DLD1 (cell line): ENCODE results near the gene OR2W3.
"Not testable (repeated sequence)": the region's sequence is repeated elsewhere in the genome, so short reads cannot be mapped to it uniquely, and the experiment has no call there.

Experiments
- in situ Hi-C: cut with HindIII; loops from 2 replicates; pipeline ENCODE4 v1.10.0; 2017; ENCODE audit warnings: low sequenced_read_pairs

The OR2W3 gene

GRCh38 chr1:247914941-247915662, 19.7 kb downstream of the OR2W3 start:
- in situ Hi-C loops, result no loop called here

GRCh38 chr1:247919952-247920351, 24.6 kb downstream of the OR2W3 start, which contains the start of gene OR2T8:
TSS of gene OR2T8 (plus strand) at chr1:247920252. CDS start at chr1:247921018, 766 bp downstream.
- in situ Hi-C loops, result no loop called here

- in situ Hi-C loops, result no loop called here
Measured at GRCh38 chr1:247923941-247924340, 28.6 kb downstream of the OR2W3 start.

GRCh38 chr1:247924868-247925267, 29.5 kb downstream of the OR2W3 start, which contains the start of gene OR2AJ1:
TSS of gene OR2AJ1 (plus strand) at chr1:247924889. CDS start at chr1:247933769, 8,880 bp downstream.
- in situ Hi-C loops, result no loop called here

- in situ Hi-C loops, result no loop called here
Measured at GRCh38 chr1:247933989-247934388, 38.6 kb downstream of the OR2W3 start.

- in situ Hi-C loops, result no loop called here
Measured at GRCh38 chr1:247935781-247936180, 40.4 kb downstream of the OR2W3 start.

GRCh38 chr1:247936415-247936814, 41.0 kb downstream of the OR2W3 start:
- in situ Hi-C loops, result no loop called here

GRCh38 chr1:247936965-247937734, 41.8 kb downstream of the OR2W3 start:
- in situ Hi-C loops, result not testable (repeated sequence)

GRCh38 chr1:247942624-247943023, 47.2 kb downstream of the OR2W3 start:
- in situ Hi-C loops, result no loop called here
